LNCaP clone FGC (cell line): Measurements from ENCODE around the gene SMYD2.
A peak's percentile ranks its signal among the peaks of the same experiment; 100 is the strongest.

ENCODE experiments used
- DNase-seq: peaks from one replicate; pipeline ENCODE4 v3.0.0-alpha.2; 2011; ENCODE audit warnings: low read depth
- H3K4me3 ChIP-seq: 2 replicates; pipeline ENCODE4 v1.5.1; 2011; ENCODE audit warnings: mild to moderate bottlenecking, low read depth, low read length, control low read depth
- CTCF ChIP-seq: IDR thresholded peaks from 2 replicates; pipeline ENCODE4 v1.5.1; 2012; ENCODE audit warnings: mild to moderate bottlenecking; ENCODE audit not compliant: control insufficient read depth, insufficient read depth; ENCODE audit errors: extremely low read depth

Gene SMYD2

GRCh38 chr1:214330222-214330621 is 49.3 kb downstream of the SMYD2 start:
- no peak overlapping the region for H3K4me3 ChIP-seq
- no peak for TF ChIP-seq CTCF
- DNase-seq = no peak

GRCh38 chr1:214330715-214331114 is 49.8 kb downstream of the SMYD2 start:
- H3K4me3 ChIP-seq = no peak overlapping the region
- no peak for DNase-seq
- no peak for TF ChIP-seq CTCF

- no peak for TF ChIP-seq CTCF
- H3K4me3 ChIP-seq = no peak overlapping the region
- no peak for DNase-seq
Observed at GRCh38 chr1:214331180-214331579, 50.2 kb downstream of the SMYD2 start.

GRCh38 chr1:214331827-214332423 is 51.0 kb downstream of the SMYD2 start:
- H3K4me3 ChIP-seq = no peak overlapping the region
- TF ChIP-seq CTCF = peak; percentile 88
- no peak for DNase-seq

GRCh38 chr1:214332946-214333798 is 52.2 kb downstream of the SMYD2 start:
- TF ChIP-seq CTCF = peak; percentile 89
- no peak for DNase-seq
- H3K4me3 ChIP-seq = no peak overlapping the region

GRCh38 chr1:214335567-214335966 is 54.6 kb downstream of the SMYD2 start:
- no peak overlapping the region for H3K4me3 ChIP-seq
- TF ChIP-seq CTCF = no peak
- no peak for DNase-seq

- H3K4me3 ChIP-seq = no peak overlapping the region
- no peak for DNase-seq
- TF ChIP-seq CTCF = no peak
Observed at GRCh38 chr1:214337015-214337414, 56.1 kb downstream of the SMYD2 start.
